Endodermal cell (in vitro differentiated cells): ENCODE results near the gene ZMIZ1. TPM values are rescaled to one million over a fixed set of nuclear protein-coding genes. Genes with fewer than 3 reads are reported as not detected.

ENCODE experiments used
- DNase-seq: peaks from one replicate; pipeline ENCODE4 v3.0.0-alpha.2; 2017
- H3K27ac ChIP-seq: 2 replicates; pipeline ENCODE4 v1.5.1; 2013; ENCODE audit warnings: mild to moderate bottlenecking, low read depth, low read length, moderate library complexity
- H3K27me3 ChIP-seq: 2 replicates; pipeline ENCODE4 v1.6.1; 2013; ENCODE audit warnings: mild to moderate bottlenecking, low read length, moderate library complexity; ENCODE audit not compliant: insufficient read depth, control insufficient read depth, poor library complexity, severe bottlenecking
- H3K36me3 ChIP-seq: 2 replicates; pipeline ENCODE4 v1.7.0; 2013; ENCODE audit warnings: mild to moderate bottlenecking, low read length, moderate library complexity; ENCODE audit not compliant: control insufficient read depth, insufficient read depth
- H3K4me1 ChIP-seq: one replicate; pipeline ENCODE4 v1.7.0; 2013; ENCODE audit warnings: low read length; ENCODE audit not compliant: control insufficient read depth, insufficient read depth
- H3K4me3 ChIP-seq: 2 replicates; pipeline ENCODE4 v1.5.1; 2013; ENCODE audit warnings: mild to moderate bottlenecking, low read length, moderate library complexity
- H3K9ac ChIP-seq: 2 replicates; pipeline ENCODE4 v1.6.1; 2013; ENCODE audit warnings: mild to moderate bottlenecking, low read length, moderate library complexity; ENCODE audit not compliant: poor library complexity, severe bottlenecking; ENCODE audit errors: extremely low read depth
- H3K9me3 ChIP-seq: 2 replicates; pipeline ENCODE4 v1.6.1; 2013; ENCODE audit warnings: mild to moderate bottlenecking, low read length, moderate library complexity; ENCODE audit not compliant: control insufficient read depth
- H3K27ac Mint-ChIP-seq: 2 replicates; pipeline ENCODE4 v1.8.0; 2020; ENCODE audit warnings: mixed read lengths
- H3K27me3 Mint-ChIP-seq: 2 replicates; pipeline ENCODE4 v1.8.0; 2021; ENCODE audit warnings: mild to moderate bottlenecking, mixed read lengths; ENCODE audit not compliant: insufficient read depth
- H3K36me3 Mint-ChIP-seq: 2 replicates; pipeline ENCODE4 v1.8.0; 2020; ENCODE audit warnings: low read depth, mixed read lengths
- H3K4me1 Mint-ChIP-seq: 2 replicates; pipeline ENCODE4 v1.8.0; 2020; ENCODE audit warnings: mixed read lengths
- H3K4me3 Mint-ChIP-seq: 2 replicates; pipeline ENCODE4 v1.8.0; 2020; ENCODE audit warnings: mild to moderate bottlenecking, moderate library complexity, mixed read lengths
- H3K9me3 Mint-ChIP-seq: 2 replicates; pipeline ENCODE4 v1.8.0; 2020; ENCODE audit warnings: mild to moderate bottlenecking, mixed read lengths
- WGBS, 2 experiments: methylation state at CpG; one replicate each; pipeline versions ENCODE4 v1.1.5 to v1.1.7; 2013; ENCODE audit warnings: missing lambda C conversion rate in 2 of 2, mixed read lengths in 1 of 2; ENCODE audit not compliant: insufficient coverage in 1 of 2, insufficient read length in 1 of 2; 5-methylcytosine and 5-hydroxymethylcytosine counted together
- total RNA-seq, 2 donors: library from RNA; stranded (reverse); fragmentation: NEBNext Ultra II Directional in 1 of 2; extraction: Animal tissue kit (Norgen Biotek cat#: 25700) in 1 of 2; gene quantifications; 2 replicates in 1 of 2; 3 replicates in 1 of 2; pipeline ENCODE4 v1.2.1, GENCODE V29; 2021
- TF ChIP-seq, protein P1 (sequence below): fragments of 200-600 bp; sonication (generic); conservative IDR thresholded peaks from 2 replicates; pipeline ENCODE4 v1.5.0; 2021; ENCODE audit warnings: antibody characterized with exemption, mild to moderate bottlenecking

ZMIZ1 gene
- total RNA-seq, 2 donors from 2014 or later = 65.3 to 67.5 TPM

DNA sequence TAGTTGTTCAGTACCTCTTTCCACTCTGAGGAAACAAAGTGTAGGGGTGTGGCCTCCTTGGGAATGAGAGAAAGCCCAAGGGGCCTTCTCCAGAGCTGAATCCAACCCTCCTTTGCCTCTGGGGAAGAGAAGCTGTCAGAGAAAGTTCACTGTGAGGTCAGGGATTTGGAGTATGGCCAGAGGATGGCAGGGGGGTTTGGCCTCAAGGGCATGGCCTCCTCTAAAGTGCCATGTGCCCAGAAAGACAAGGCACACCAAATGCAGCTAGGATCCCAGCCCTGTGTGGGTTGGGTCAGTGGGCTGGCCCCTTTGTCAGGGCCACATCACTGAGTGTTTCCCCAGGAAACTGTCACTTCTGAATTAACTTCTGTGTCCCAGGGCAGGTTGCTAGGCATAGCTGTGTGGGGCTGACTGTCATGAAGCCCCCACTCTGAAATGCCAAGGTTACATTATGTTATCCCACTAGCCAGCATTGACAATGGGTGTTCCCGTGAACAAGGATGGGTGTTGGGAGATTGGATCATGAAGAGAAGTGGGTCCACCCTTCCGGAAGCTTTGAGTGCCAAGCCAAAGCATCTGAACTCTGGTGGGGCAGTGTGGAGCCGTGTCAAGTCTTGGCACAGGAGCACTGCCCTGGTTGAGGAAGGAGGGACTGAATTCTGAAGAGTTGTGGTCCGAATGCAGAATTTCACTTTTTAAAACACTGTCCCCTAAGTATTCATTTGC lies 123.3 kb downstream of the ZMIZ1 start:
- Mint-ChIP-seq H3K9me3 (no peaks in the 10 kb centered on the region), H3K27ac (no peak overlapping the region), H3K27me3 (no peaks in the 10 kb centered on the region), H3K36me3 (peaks cover 2% of the 10 kb centered on the region), H3K4me3 (no peak overlapping the region), H3K4me1 (no peaks in the 10 kb centered on the region)
- 91 to 95% methylated on average over 3 to 4 of the region's 4 CpGs for WGBS, 2 experiments
- Histone ChIP-seq H3K4me3 (no peak overlapping the region), H3K9me3 (no peaks in the 10 kb centered on the region), H3K36me3 (peaks cover 31% of the 10 kb centered on the region), H3K4me1 (peaks cover 8% of the 10 kb centered on the region), H3K27ac (no peak overlapping the region), H3K27me3 (no peaks in the 10 kb centered on the region), H3K9ac (no peak overlapping the region)
- TF ChIP-seq, protein P1, sequence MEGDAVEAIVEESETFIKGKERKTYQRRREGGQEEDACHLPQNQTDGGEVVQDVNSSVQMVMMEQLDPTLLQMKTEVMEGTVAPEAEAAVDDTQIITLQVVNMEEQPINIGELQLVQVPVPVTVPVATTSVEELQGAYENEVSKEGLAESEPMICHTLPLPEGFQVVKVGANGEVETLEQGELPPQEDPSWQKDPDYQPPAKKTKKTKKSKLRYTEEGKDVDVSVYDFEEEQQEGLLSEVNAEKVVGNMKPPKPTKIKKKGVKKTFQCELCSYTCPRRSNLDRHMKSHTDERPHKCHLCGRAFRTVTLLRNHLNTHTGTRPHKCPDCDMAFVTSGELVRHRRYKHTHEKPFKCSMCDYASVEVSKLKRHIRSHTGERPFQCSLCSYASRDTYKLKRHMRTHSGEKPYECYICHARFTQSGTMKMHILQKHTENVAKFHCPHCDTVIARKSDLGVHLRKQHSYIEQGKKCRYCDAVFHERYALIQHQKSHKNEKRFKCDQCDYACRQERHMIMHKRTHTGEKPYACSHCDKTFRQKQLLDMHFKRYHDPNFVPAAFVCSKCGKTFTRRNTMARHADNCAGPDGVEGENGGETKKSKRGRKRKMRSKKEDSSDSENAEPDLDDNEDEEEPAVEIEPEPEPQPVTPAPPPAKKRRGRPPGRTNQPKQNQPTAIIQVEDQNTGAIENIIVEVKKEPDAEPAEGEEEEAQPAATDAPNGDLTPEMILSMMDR = no peak
- DNase-seq = no peak

GRCh38 chr10:79192677-79193003 lies 123.9 kb downstream of the ZMIZ1 start:
- DNase-seq = no peak
- TF ChIP-seq, protein P1 = no peak
- WGBS, 2 experiments = 91 to 100% methylated on average over 2 to 4 of the region's 4 CpGs
- Histone ChIP-seq H3K27me3 (no peaks in the 10 kb centered on the region), H3K4me3 (no peak overlapping the region), H3K36me3 (peaks cover 30% of the 10 kb centered on the region), H3K9me3 (no peaks in the 10 kb centered on the region), H3K9ac (no peak overlapping the region), H3K27ac (no peak overlapping the region), H3K4me1 (peaks cover 8% of the 10 kb centered on the region)
- Mint-ChIP-seq H3K4me1 (no peaks in the 10 kb centered on the region), H3K27me3 (no peaks in the 10 kb centered on the region), H3K27ac (no peak overlapping the region), H3K36me3 (peaks cover 4% of the 10 kb centered on the region), H3K4me3 (no peak overlapping the region), H3K9me3 (no peaks in the 10 kb centered on the region)

GRCh38 chr10:79193694-79194382 lies 125.1 kb downstream of the ZMIZ1 start:
- H3K36me3 ChIP-seq = peaks cover 30% of the 10 kb centered on the region
- H3K27ac ChIP-seq = peak overlapping the region; percentile 42
- no peak overlapping the region for H3K4me3 ChIP-seq
- Mint-ChIP-seq H3K27ac (no peak overlapping the region), H3K27me3 (no peaks in the 10 kb centered on the region), H3K4me1 (no peaks in the 10 kb centered on the region), H3K9me3 (no peaks in the 10 kb centered on the region), H3K4me3 (no peak overlapping the region), H3K36me3 (peaks cover 8% of the 10 kb centered on the region)
- H3K4me1 ChIP-seq = peaks cover 8% of the 10 kb centered on the region
- TF ChIP-seq, protein P1 = no peak
- no peak overlapping the region for H3K9ac ChIP-seq
- WGBS, 2 experiments = 94 to 99% methylated on average over 12 to 14 of the region's 14 CpGs
- no peak for DNase-seq
- no peaks in the 10 kb centered on the region for H3K27me3 ChIP-seq
- H3K9me3 ChIP-seq = no peaks in the 10 kb centered on the region
